Lung microvascular endothelial cell (primary cell): ENCODE results near the gene DBNL. TPM values are rescaled to one million over a fixed set of nuclear protein-coding genes. Genes with fewer than 3 reads are reported as not detected.

Experiments
- DNase-seq, 2 donors: peaks; one replicate each; pipeline versions ENCODE4 v3.0.0 to v3.0.0-alpha.2; 2010; ENCODE audit warnings: low read depth in 2 of 2
- total RNA-seq: library from RNA; depleted of rRNA; stranded (reverse); fragments of >200 nt; gene quantifications from 2 replicates; pipeline ENCODE4 v1.2.1, GENCODE V29; 2014

Gene DBNL
- total RNA-seq, 1 donor from 2014 or later = 97.8 TPM

DNA sequence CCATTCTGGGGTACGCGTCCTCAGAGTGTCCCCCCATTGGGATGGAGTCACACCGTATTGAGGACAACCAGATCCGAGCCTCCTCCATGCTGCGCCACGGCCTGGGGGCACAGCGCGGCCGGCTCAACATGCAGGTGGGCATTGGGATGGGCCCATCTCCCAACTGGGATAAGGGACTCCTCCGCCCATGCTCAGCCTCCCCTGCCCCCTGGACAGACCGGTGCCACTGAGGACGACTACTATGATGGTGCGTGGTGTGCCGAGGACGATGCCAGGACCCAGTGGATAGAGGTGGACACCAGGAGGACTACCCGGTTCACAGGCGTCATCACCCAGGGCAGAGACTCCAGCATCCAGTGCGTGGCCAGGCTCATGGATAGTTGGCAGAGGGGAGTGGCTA, 65.5 kb downstream of the DBNL start:
- DNase-seq = no peak

GRCh38 chr7:44110719-44111635, 66.5 kb downstream of the DBNL start:
- no peak for DNase-seq

Other genes with a start within 250 kb of the DBNL start
- gene MRPS24, start 175.2 kb upstream of the DBNL start, total RNA-seq = 49.6 and 61.7 TPM in 2 replicates
- 14.6 and 20.0 TPM in 2 replicates for gene URGCP, start 138.1 kb upstream of the DBNL start, total RNA-seq
- 4.8 and 8.3 TPM in 2 replicates for gene UBE2D4, start 118.3 kb upstream of the DBNL start, total RNA-seq
- not detected in 2 replicates for gene SPDYE1, start 46.8 kb upstream of the DBNL start, total RNA-seq
- under 0.01 TPM in 1 of 2 replicates, not detected in the other for gene PGAM2, start 20.9 kb downstream of the DBNL start, total RNA-seq
- gene POLM, start 37.8 kb downstream of the DBNL start, total RNA-seq = 4.1 and 7.1 TPM in 2 replicates
- 9.2 and 19.8 TPM in 2 replicates for gene AEBP1, start 59.6 kb downstream of the DBNL start, total RNA-seq
- gene POLD2, start 78.8 kb downstream of the DBNL start, total RNA-seq = 39.5 and 47.5 TPM in 2 replicates
- not detected in 2 replicates for gene MYL7, start 96.6 kb downstream of the DBNL start, total RNA-seq
- 0.20 and 0.22 TPM in 2 replicates for gene GCK, start 144.7 kb downstream of the DBNL start, total RNA-seq
- gene YKT6, start 156.3 kb downstream of the DBNL start, total RNA-seq = 75.0 and 78.9 TPM in 2 replicates